Lung (tissue), 12 donors: ENCODE results near the gene ENTREP1. TPM values are rescaled to one million over a fixed set of nuclear protein-coding genes. Genes with fewer than 3 reads are reported as not detected.

ENCODE experiments used
- ATAC-seq: fragments of 200-7000 bp; cut with Tn5 transposase; one replicate; pipeline ENCODE4 v1.9.1; 2020; ENCODE audit warnings: moderate number of reproducible peaks; ENCODE audit not compliant: insufficient read depth, low FRiP score
- DNase-seq, 3 donors: peaks; one replicate each; pipeline ENCODE4 v3.0.0-alpha.2; 2013 to 2017
- H3K27ac ChIP-seq, 2 donors: one replicate each; pipeline ENCODE4 v1.5.1; 2013; ENCODE audit warnings: mild to moderate bottlenecking in 2 of 2, moderate library complexity in 2 of 2, control low read depth in 1 of 2, inconsistent platforms in 1 of 2, low read depth in 1 of 2, low read length in 1 of 2
- H3K27me3 ChIP-seq, 3 donors: one replicate each; pipeline ENCODE4 v1.5.1; 2013; ENCODE audit warnings: low read length in 2 of 3; ENCODE audit not compliant: control insufficient read depth in 3 of 3, insufficient read depth in 3 of 3
- H3K36me3 ChIP-seq, 4 donors: one replicate each; pipeline ENCODE4 v1.5.1; 2013; ENCODE audit warnings: low read length in 4 of 4, mild to moderate bottlenecking in 1 of 4, moderate library complexity in 1 of 4; ENCODE audit not compliant: control insufficient read depth in 4 of 4, insufficient read depth in 4 of 4
- H3K4me1 ChIP-seq, 5 donors: one replicate each; pipeline ENCODE4 v1.5.1; 2013; ENCODE audit warnings: low read length in 5 of 5, mild to moderate bottlenecking in 2 of 5, moderate library complexity in 1 of 5; ENCODE audit not compliant: control insufficient read depth in 5 of 5, insufficient read depth in 5 of 5
- H3K4me3 ChIP-seq: one replicate; pipeline ENCODE4 v1.5.1; 2013; ENCODE audit warnings: mild to moderate bottlenecking, control low read depth, moderate library complexity
- H3K9ac ChIP-seq, 2 donors: one replicate each; pipeline ENCODE4 v1.5.1; 2013; ENCODE audit warnings: low read length in 2 of 2, control low read depth in 1 of 2; ENCODE audit not compliant: insufficient read depth in 1 of 2
- H3K9me3 ChIP-seq, 4 donors: one replicate each; pipeline ENCODE4 v1.5.1; 2013; ENCODE audit warnings: low read length in 3 of 4, mild to moderate bottlenecking in 1 of 4, moderate library complexity in 1 of 4; ENCODE audit not compliant: control insufficient read depth in 4 of 4, insufficient read depth in 3 of 4
- CTCF ChIP-seq: IDR thresholded peaks from 2 replicates; pipeline ENCODE4 v1.5.1; 2012; ENCODE audit warnings: mild to moderate bottlenecking; ENCODE audit errors: control extremely low read depth, extremely low read depth
- WGBS, 2 donors: extraction: QIAGEN DNeasy Blood & Tissue Kit; methylation state at CpG; one replicate each; pipeline ENCODE4 v1.1.7; 2013; 5-methylcytosine and 5-hydroxymethylcytosine counted together
- polyA plus RNA-seq, 2 donors: library from polyadenylated mRNA; stranded (reverse); fragments of 200-250 nt; gene quantifications; one replicate each; pipeline ENCODE4 v1.2.1, GENCODE V29; 2013
- total RNA-seq, 2 donors: library from RNA; depleted of rRNA in 1 of 2; stranded (reverse); fragments of >200 nt in 1 of 2; gene quantifications; one replicate each; pipeline ENCODE4 v1.2.1, GENCODE V29; 2014 to 2021
- donor health status: control.
- donor health status: control.
- donor health status: Bipolar disorder and iron deficiency.
- donor health status: healthy.
- donor health status: DM: yes; HTN: yes; CAD: no.

Gene ENTREP1
- total and polyA plus RNA-seq, 4 donors = 3.7 to 47.9 (median 18.3) TPM

- no peak for ATAC-seq
- peaks cover 0 to 15% (median 5%) of the 10 kb centered on the region in 5 donors for H3K4me1 ChIP-seq
- DNase-seq = no peak
- H3K9me3 ChIP-seq = no peaks in the 10 kb centered on the region
- no peaks in the 10 kb centered on the region for H3K27me3 ChIP-seq
- 74 to 86% methylated on average over 3 of the region's 3 CpGs for WGBS, 2 donors
- H3K9ac ChIP-seq = no peak overlapping the region
- no peak overlapping the region for H3K27ac ChIP-seq
- no peak overlapping the region for H3K4me3 ChIP-seq
- TF ChIP-seq CTCF = no peak
- H3K36me3 ChIP-seq = peaks cover 0 to 3% (median under 1%) of the 10 kb centered on the region in 4 donors
Observed at GRCh38 chr9:69388596-69388995, 63.6 kb downstream of the ENTREP1 start.

GRCh38 chr9:69389437-69389995 is 64.5 kb downstream of the ENTREP1 start:
- DNase-seq (no peak), ATAC-seq (no peak)
- peaks cover 0 to 3% (median 0%) of the 10 kb centered on the region in 4 donors for H3K36me3 ChIP-seq
- H3K9ac ChIP-seq = no peak overlapping the region
- H3K27ac ChIP-seq = no peak overlapping the region
- H3K4me3 ChIP-seq = no peak overlapping the region
- peaks cover 0 to 15% (median 5%) of the 10 kb centered on the region in 5 donors for H3K4me1 ChIP-seq
- TF ChIP-seq CTCF = no peak
- 93% methylated on average over 4 of the region's 4 CpGs for WGBS, 2 donors
- H3K27me3 ChIP-seq = no peaks in the 10 kb centered on the region
- H3K9me3 ChIP-seq = no peaks in the 10 kb centered on the region

GRCh38 chr9:69391487-69391886 is 66.5 kb downstream of the ENTREP1 start:
- no peaks in the 10 kb centered on the region for H3K27me3 ChIP-seq
- H3K9ac ChIP-seq = no peak overlapping the region
- peak overlapping the region; percentile 3 to 61 for H3K27ac ChIP-seq
- 88 to 95% methylated on average over 11 of the region's 11 CpGs for WGBS, 2 donors
- ATAC-seq (no peak), DNase-seq (no peak)
- H3K4me3 ChIP-seq = no peak overlapping the region
- H3K9me3 ChIP-seq = no peaks in the 10 kb centered on the region
- H3K4me1 ChIP-seq = peaks cover 0 to 15% (median 5%) of the 10 kb centered on the region in 5 donors
- peaks cover 0 to 3% (median 0%) of the 10 kb centered on the region in 4 donors for H3K36me3 ChIP-seq
- no peak for TF ChIP-seq CTCF

- WGBS, 2 donors = 46 to 64% methylated on average over 7 of the region's 7 CpGs
- DNase-seq (peak in 2 of 3 donors; percentile 71 to 87), ATAC-seq (no peak)
- Histone ChIP-seq H3K36me3 (peaks cover 0 to 3% (median 0%) of the 10 kb centered on the region in 4 donors), H3K4me1 (peaks cover 0 to 15% (median 5%) of the 10 kb centered on the region in 5 donors), H3K27ac (peak overlapping the region in 1 of 2 donors; percentile 61), H3K9ac (no peak overlapping the region), H3K27me3 (no peaks in the 10 kb centered on the region), H3K9me3 (no peaks in the 10 kb centered on the region), H3K4me3 (no peak overlapping the region)
- no peak for TF ChIP-seq CTCF
Observed at GRCh38 chr9:69391946-69392345, 66.9 kb downstream of the ENTREP1 start.
